ENCODE measurements around the gene LGALS3BP. TPM values are rescaled to one million over a fixed set of nuclear protein-coding genes. Genes with fewer than 3 reads are reported as not detected.
A peak's percentile ranks its signal among the peaks of the same experiment; 100 is the strongest.

LGALS3BP gene
- total and polyA plus RNA-seq, 2 of the 13 experiments (the other 11 are each of a cell fraction or from before 2014, with no cell fraction given), result 137 to 332 TPM

GRCh38 chr17:79023886-79024771 lies 44.4 kb upstream of the LGALS3BP start, which contains the start of gene C1QTNF1:
C1QTNF1 (plus strand) TSS chr17:79024169; CDS start chr17:79043969, 19,800 bp downstream.
- no peak within 1 kb of the TSS for H3K27ac ChIP-seq (ENCODE audit: extremely low read length, insufficient read depth, low read length)
- 79% methylated on average over 66 of the region's 77 CpGs for WGBS (ENCODE audit: low lambda C conversion rate)
- POLR2A ChIA-PET, result interaction anchor here (1.2 to 4.6 kb wide), 2 partner anchors 13 to 44 kb away, joined by 3 to 118 read pairs; partner anchors contain the start of genes CANT1 and LGALS3BP
- TF ChIP-seq FOXP4 (CRISPR knock-in tag; IDR thresholded peaks at IDR 0.05) (no peak), NKX3-1 (CRISPR knock-in tag; IDR thresholded peaks at IDR 0.05) (no peak), REST (IDR thresholded peaks at IDR 0.05; ENCODE audit: borderline replicate concordance in 1 of 2, low read depth in 1 of 2, low read length in 2 of 2) (no peak), MAX (IDR thresholded peaks at IDR 0.05) (peak; percentile 61), NR2F1 (CRISPR knock-in tag; IDR thresholded peaks at IDR 0.05) (no peak), BRD4 (CRISPR knock-in tag; IDR thresholded peaks at IDR 0.05) (no peak), GLI4 (CRISPR knock-in tag; IDR thresholded peaks at IDR 0.05; ENCODE audit: borderline replicate concordance) (no peak), ZFP91 (CRISPR knock-in tag; IDR thresholded peaks at IDR 0.05; ENCODE audit: borderline replicate concordance) (peak; percentile 49; the same call in 1 of the 2 replicates), HOXA7 (CRISPR knock-in tag; IDR thresholded peaks at IDR 0.05) (no peak), TBX2 (CRISPR knock-in tag; IDR thresholded peaks at IDR 0.05; ENCODE audit: borderline replicate concordance) (peak; percentile 41; the same call in 1 of the 2 replicates), ZNF776 (CRISPR knock-in tag; IDR thresholded peaks at IDR 0.05) (no peak; the same call in 1 of the 2 replicates), ZNF382 (CRISPR knock-in tag; IDR thresholded peaks at IDR 0.05; ENCODE audit: borderline replicate concordance) (no peak), KDM1A (CRISPR knock-in tag; IDR thresholded peaks at IDR 0.05) (no peak), HMGA1 (CRISPR knock-in tag; conservative IDR thresholded peaks at IDR 0.05) (no peak), ZNF598 (CRISPR knock-in tag; IDR thresholded peaks at IDR 0.05; ENCODE audit: borderline replicate concordance) (no peak)

More at GRCh38 chr17:79023886-79024771, 44.4 kb upstream of the LGALS3BP start, which contains the start of gene C1QTNF1:
- FAIRE-seq (no peak), ATAC-seq (peak; percentile 7; the same call in 1 of the 3 replicates), DNase-seq (ENCODE audit: low spot score) (no peak)
- Histone ChIP-seq H3K79me2 (ENCODE audit: insufficient read depth, low read length) (peaks cover 8% of the 10 kb centered on the region), H3K4me2 (ENCODE audit: low read depth, low read length) (peak within 1 kb of the TSS; percentile 99), H3K9ac (ENCODE audit: insufficient read depth, low read depth, low read length) (peak within 1 kb of the TSS; percentile 21; the same call in 1 of the 2 replicates), H3K27me3 (ENCODE audit: control insufficient read depth in 1 of 2, insufficient read depth in 2 of 2, low read length in 2 of 2) (no peaks in the 10 kb centered on the region; a peak in 1 of 5 replicates), H3K9me3 (ENCODE audit: low read length) (no peaks in the 10 kb centered on the region), H3K4me1 (ENCODE audit: insufficient read depth, low read length) (peaks cover 80% of the 10 kb centered on the region), H3K4me3 (replicated peaks in 1 of 3; ENCODE audit: insufficient read depth in 1 of 3, low read depth in 2 of 3, low read length in 3 of 3) (peak within 1 kb of the TSS in 2 of 3 experiments; percentile 51 to 65; a peak in 3 of 6 replicates), H2AFZ (ENCODE audit: low read length) (no peak within 1 kb of the TSS), H3K36me3 (replicated peaks in 1 of 2; ENCODE audit: control insufficient read depth in 1 of 2, insufficient read depth in 2 of 2, low read length in 2 of 2) (no peaks in the 10 kb centered on the region; a peak in 1 of 5 replicates), H4K20me1 (ENCODE audit: insufficient read depth, low read length) (no peaks in the 10 kb centered on the region)
- intact Hi-C loops (cut with micrococcal nuclease; ENCODE audit: unreplicated experiment) (no loop called here), in situ Hi-C loops (cut with HindIII; ENCODE audit: extremely low pct_ligation_motif_present, low pct_unique_long_range_greater_than_20kb) (no loop called here)
- no TSS peak for BruUV-seq (replicated peaks)
- CTCF ChIA-PET (ENCODE audit: low intra/inter-chr PET ratio, low total read pairs), result no interaction called here

Measured in HepG2 (cell line).